H9 (cell line): ENCODE measurements around the gene SAFB. TPM values are rescaled to one million over a fixed set of nuclear protein-coding genes. Genes with fewer than 3 reads are reported as not detected.
"Not testable (repeated sequence)": the region's sequence is repeated elsewhere in the genome, so short reads cannot be mapped to it uniquely, and the experiment has no call there.

ENCODE experiments used
- DNase-seq: peaks from one replicate; pipeline ENCODE4 v3.0.0-alpha.2; 2017
- H2AFZ ChIP-seq: one replicate; pipeline ENCODE4 v1.6.1; 2013; ENCODE audit warnings: mild to moderate bottlenecking, low read length, control low read depth, moderate library complexity
- H2AK5ac ChIP-seq: 2 replicates; pipeline ENCODE4 v1.6.1; 2013; ENCODE audit warnings: low read length, control low read depth, mixed read lengths; ENCODE audit not compliant: insufficient read length
- H2BK120ac ChIP-seq: one replicate; pipeline ENCODE4 v1.6.1; 2013; ENCODE audit warnings: low read depth, mild to moderate bottlenecking, low read length, control low read depth, inconsistent platforms; ENCODE audit not compliant: poor library complexity, severe bottlenecking
- H2BK12ac ChIP-seq: 2 replicates; pipeline ENCODE4 v1.6.1; 2013; ENCODE audit warnings: low read length, control low read depth, mixed read lengths, low read depth; ENCODE audit not compliant: insufficient read length
- H2BK15ac ChIP-seq: 2 replicates; pipeline ENCODE4 v1.6.1; 2013; ENCODE audit warnings: low read depth, low read length, control low read depth
- H2BK20ac ChIP-seq: one replicate; pipeline ENCODE4 v1.6.1; 2013; ENCODE audit warnings: low read depth, mild to moderate bottlenecking, low read length, control low read depth, inconsistent platforms; ENCODE audit not compliant: poor library complexity, severe bottlenecking
- H2BK5ac ChIP-seq: 2 replicates; pipeline ENCODE4 v1.6.1; 2013; ENCODE audit warnings: low read length, control low read depth, mixed read lengths; ENCODE audit not compliant: insufficient read length
- H3K14ac ChIP-seq: 2 replicates; pipeline ENCODE4 v1.6.1; 2013; ENCODE audit warnings: low read length, control low read depth; ENCODE audit not compliant: insufficient read depth
- H3K18ac ChIP-seq: 2 replicates; pipeline ENCODE4 v1.6.1; 2013; ENCODE audit warnings: low read depth, mild to moderate bottlenecking, mixed read lengths, low read length, control low read depth; ENCODE audit not compliant: insufficient read length
- H3K23ac ChIP-seq: 2 replicates; pipeline ENCODE4 v1.6.1; 2013; ENCODE audit warnings: low read length, control low read depth, mixed read lengths, low read depth; ENCODE audit not compliant: insufficient read length
- H3K23me2 ChIP-seq: 2 replicates; pipeline ENCODE4 v1.6.1; 2013; ENCODE audit warnings: low read depth, mild to moderate bottlenecking, mixed read lengths, low read length, control low read depth; ENCODE audit not compliant: insufficient read length, poor library complexity, severe bottlenecking
- H3K27ac ChIP-seq: 2 replicates; pipeline ENCODE4 v1.5.1; 2013; ENCODE audit warnings: low read length, control low read depth, mixed read lengths, low read depth; ENCODE audit not compliant: insufficient read length
- H3K27me3 ChIP-seq: 2 replicates; pipeline ENCODE4 v1.6.1; 2013; ENCODE audit warnings: low read length, control low read depth, inconsistent platforms; ENCODE audit not compliant: insufficient read depth
- H3K4ac ChIP-seq: 2 replicates; pipeline ENCODE4 v1.6.1; 2013; ENCODE audit warnings: low read depth, mild to moderate bottlenecking, control low read depth, inconsistent platforms, low read length, moderate library complexity
- H3K4me1 ChIP-seq: 2 replicates; pipeline ENCODE4 v1.6.1; 2013; ENCODE audit warnings: low read length, control low read depth, inconsistent platforms; ENCODE audit not compliant: insufficient read depth
- H3K4me2 ChIP-seq: 2 replicates; pipeline ENCODE4 v1.6.1; 2013; ENCODE audit warnings: low read length, control low read depth, mixed read lengths; ENCODE audit not compliant: insufficient read length, insufficient read depth
- H3K56ac ChIP-seq: 2 replicates; pipeline ENCODE4 v1.6.1; 2013; ENCODE audit warnings: low read depth, mild to moderate bottlenecking, mixed read lengths, low read length, control low read depth; ENCODE audit not compliant: insufficient read length
- H3K79me1 ChIP-seq: 2 replicates; pipeline ENCODE4 v1.6.1; 2013; ENCODE audit warnings: low read depth, mild to moderate bottlenecking, moderate library complexity, low read length, control low read depth, inconsistent platforms; ENCODE audit not compliant: insufficient read depth, poor library complexity, severe bottlenecking
- H3K79me2 ChIP-seq: 2 replicates; pipeline ENCODE4 v1.6.1; 2013; ENCODE audit warnings: low read length, control low read depth, inconsistent platforms; ENCODE audit not compliant: insufficient read depth
- H3K9ac ChIP-seq: 2 replicates; pipeline ENCODE4 v1.6.1; 2013; ENCODE audit warnings: low read length, control low read depth, mixed read lengths; ENCODE audit not compliant: insufficient read length; ENCODE audit errors: extremely low read depth
- H3K9me3 ChIP-seq: one replicate; pipeline ENCODE4 v1.6.1; 2013; ENCODE audit warnings: low read depth, low read length, inconsistent platforms; ENCODE audit not compliant: control insufficient read depth
- H3T11ph ChIP-seq: one replicate; pipeline ENCODE4 v1.6.1; 2013; ENCODE audit warnings: mild to moderate bottlenecking, low read length, control low read depth, inconsistent platforms
- H4K20me1 ChIP-seq: one replicate; pipeline ENCODE4 v1.6.1; 2013; ENCODE audit not compliant: control insufficient read depth, insufficient read length, insufficient read depth
- H4K5ac ChIP-seq: 2 replicates; pipeline ENCODE4 v1.6.1; 2013; ENCODE audit warnings: low read depth, mild to moderate bottlenecking, mixed read lengths, low read length, control low read depth; ENCODE audit not compliant: insufficient read length
- H4K8ac ChIP-seq: replicated peaks from 2 replicates; pipeline ENCODE4 v1.6.1; 2013; ENCODE audit warnings: low read length, control low read depth, mixed read lengths, low read depth; ENCODE audit not compliant: insufficient read length
- H4K91ac ChIP-seq: 2 replicates; pipeline ENCODE4 v1.6.1; 2013; ENCODE audit warnings: low read depth, mild to moderate bottlenecking, moderate library complexity, mixed read lengths, low read length, control low read depth; ENCODE audit not compliant: insufficient read length
- H3K27ac Mint-ChIP-seq, 3 experiments: 2 replicates in 2 of 3; 3 replicates in 1 of 3; pipeline ENCODE4 v1.8.0; 2020 to 2021; ENCODE audit warnings: mixed read lengths in 3 of 3, mild to moderate bottlenecking in 1 of 3, moderate library complexity in 1 of 3
- H3K27me3 Mint-ChIP-seq: 2 replicates; pipeline ENCODE4 v1.8.0; 2021; ENCODE audit warnings: low read depth, mild to moderate bottlenecking, moderate library complexity, mixed read lengths
- H3K36me3 Mint-ChIP-seq, 3 experiments: 2 replicates in 2 of 3; 3 replicates in 1 of 3; pipeline ENCODE4 v1.8.0; 2020 to 2021; ENCODE audit warnings: low read depth in 3 of 3, mixed read lengths in 3 of 3; ENCODE audit not compliant: insufficient read depth in 1 of 3
- H3K4me1 Mint-ChIP-seq, 2 experiments: 2 replicates each; pipeline ENCODE4 v1.8.0; 2020; ENCODE audit warnings: mixed read lengths in 2 of 2
- H3K4me3 Mint-ChIP-seq, 2 experiments: 2 replicates in 1 of 2; 3 replicates in 1 of 2; pipeline ENCODE4 v1.8.0; 2020 to 2021; ENCODE audit warnings: mild to moderate bottlenecking in 2 of 2, mixed read lengths in 2 of 2, moderate library complexity in 1 of 2
- H3K9me3 Mint-ChIP-seq, 2 experiments: 2 replicates in 1 of 2; 3 replicates in 1 of 2; pipeline ENCODE4 v1.8.0; 2020; ENCODE audit warnings: mild to moderate bottlenecking in 2 of 2, mixed read lengths in 2 of 2, moderate library complexity in 1 of 2
- CTCF ChIP-seq: fragments of 200-600 bp; sonication (generic); conservative IDR thresholded peaks from 3 replicates; pipeline ENCODE4 v1.8.0; 2021; ENCODE audit warnings: antibody characterized with exemption, mild to moderate bottlenecking
- WGBS: extraction: QIAGEN DNeasy Blood & Tissue Kit; methylation state at CpG from one replicate; pipeline ENCODE4 v1.1.7; 2013; ENCODE audit warnings: missing lambda C conversion rate, low lambda C conversion rate, mixed read lengths; ENCODE audit not compliant: insufficient read length; ENCODE audit errors: extremely low coverage; 5-methylcytosine and 5-hydroxymethylcytosine counted together
- total RNA-seq: library from RNA; stranded (reverse); gene quantifications from 2 replicates; pipeline ENCODE4 v1.2.1, GENCODE V29; 2021

Gene SAFB
- total RNA-seq, 1 experiment from 2014 or later, result 110 TPM

- no peak overlapping the region for H3K27ac ChIP-seq
- Mint-ChIP-seq H3K4me1 (peaks cover 0 to 3% of the 10 kb centered on the region in 2 experiments; a peak in 1 of 4 replicates), H3K4me3 (no peak overlapping the region), H3K36me3 (peaks cover 46 to 73% (median 62%) of the 10 kb centered on the region in 3 experiments), H3K9me3 (peaks cover 3 to 12% of the 10 kb centered on the region in 2 experiments; a peak in 3 of 5 replicates), H3K27ac (no peak overlapping the region; a peak in 1 of 7 replicates), H3K27me3 (peaks cover 3% of the 10 kb centered on the region; the same call in 1 of the 2 replicates)
- H4K91ac ChIP-seq, result no peak overlapping the region
- H2AFZ ChIP-seq, result no peak overlapping the region
- WGBS, result no CpG with 5 or more reads among the region's 22 CpGs
- no peak overlapping the region for H3K9ac ChIP-seq
- H2BK120ac ChIP-seq, result no peak overlapping the region
- H2BK15ac ChIP-seq, result no peak overlapping the region
- no peak overlapping the region for H2BK5ac ChIP-seq
- no peak overlapping the region for H3K23ac ChIP-seq
- H2AK5ac ChIP-seq, result no peak overlapping the region
- H3K56ac ChIP-seq, result no peak overlapping the region
- no peak overlapping the region for H3T11ph ChIP-seq
- H3K27me3 ChIP-seq, result no peaks in the 10 kb centered on the region
- no peak for TF ChIP-seq CTCF
- no peaks in the 10 kb centered on the region for H3K79me2 ChIP-seq
- H4K5ac ChIP-seq, result no peak overlapping the region
- H3K18ac ChIP-seq, result no peak overlapping the region
- no peak overlapping the region for H2BK20ac ChIP-seq
- no peak overlapping the region for H2BK12ac ChIP-seq
- no peaks in the 10 kb centered on the region for H3K4me1 ChIP-seq
- no peaks in the 10 kb centered on the region for H4K20me1 ChIP-seq
- DNase-seq, result no peak
- H3K4me2 ChIP-seq, result no peak overlapping the region
- H3K9me3 ChIP-seq, result no peaks in the 10 kb centered on the region
- H3K79me1 ChIP-seq, result no peaks in the 10 kb centered on the region
- H3K4ac ChIP-seq, result no peak overlapping the region
- no peaks in the 10 kb centered on the region for H3K23me2 ChIP-seq
- H3K14ac ChIP-seq, result no peak overlapping the region
- no peak overlapping the region for H4K8ac ChIP-seq
Observed at GRCh38 chr19:5700455-5701092, 77.7 kb downstream of the SAFB start.

DNA sequence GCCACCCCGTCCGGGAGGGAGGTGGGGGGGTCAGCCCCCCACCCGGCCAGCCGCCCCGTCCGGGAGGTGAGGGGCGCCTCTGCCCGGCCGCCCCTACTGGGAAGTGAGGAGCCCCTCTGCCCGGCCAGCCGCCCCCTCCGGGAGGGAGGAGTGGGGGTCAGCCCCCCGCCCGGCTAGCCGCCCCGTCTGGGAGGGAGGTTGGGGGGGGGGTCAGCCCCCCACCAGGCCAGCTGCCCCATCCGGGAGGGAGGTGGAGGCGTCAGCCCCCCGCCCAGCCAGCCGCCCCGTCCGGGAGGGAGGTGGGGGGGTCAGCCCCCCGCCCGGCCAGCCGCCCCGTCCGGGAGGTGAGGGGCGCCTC, 79.1 kb downstream of the SAFB start:
- not testable (repeated sequence) for H4K8ac ChIP-seq, H3K9me3 ChIP-seq, H3K27me3 ChIP-seq, H2BK12ac ChIP-seq, DNase-seq, H2AFZ ChIP-seq, H3K56ac ChIP-seq, H3K4me1 Mint-ChIP-seq, H3K4me1 ChIP-seq, H3K4me2 ChIP-seq, H2BK20ac ChIP-seq, H4K20me1 ChIP-seq, H2BK120ac ChIP-seq, H3T11ph ChIP-seq, H3K27ac ChIP-seq, H3K79me1 ChIP-seq, H2BK15ac ChIP-seq, H2BK5ac ChIP-seq, H3K18ac ChIP-seq, H3K9ac ChIP-seq, H3K4me3 Mint-ChIP-seq, H2AK5ac ChIP-seq, H3K79me2 ChIP-seq, H3K23me2 ChIP-seq, H3K4ac ChIP-seq, H3K27ac Mint-ChIP-seq, H3K23ac ChIP-seq, H3K27me3 Mint-ChIP-seq, H3K14ac ChIP-seq, H4K5ac ChIP-seq, H4K91ac ChIP-seq
- WGBS, result no CpG with 5 or more reads among the region's 28 CpGs
- Mint-ChIP-seq H3K36me3 (peaks cover 54 to 80% (median 69%) of the 10 kb centered on the region in 3 experiments), H3K9me3 (peaks cover 3 to 12% of the 10 kb centered on the region in 2 experiments; a peak in 3 of 5 replicates)
